IPS-NIHi11 (cell line): ENCODE results near the gene POLR2E.
A peak's percentile ranks its signal among the peaks of the same experiment; 100 is the strongest.

Experiments used
- DNase-seq: peaks from one replicate; pipeline ENCODE4 v3.0.0; 2012; ENCODE audit warnings: mixed read lengths, low spot score

The POLR2E gene

GRCh38 chr19:1093811-1094553, 1.2 kb downstream of the POLR2E start:
- no peak for DNase-seq

GRCh38 chr19:1093330-1093729, 1.8 kb downstream of the POLR2E start:
- DNase-seq = no peak

- DNase-seq = no peak
These were observed 3.5 kb downstream of the POLR2E start for GRCh38 chr19:1091544-1092175.

DNA sequence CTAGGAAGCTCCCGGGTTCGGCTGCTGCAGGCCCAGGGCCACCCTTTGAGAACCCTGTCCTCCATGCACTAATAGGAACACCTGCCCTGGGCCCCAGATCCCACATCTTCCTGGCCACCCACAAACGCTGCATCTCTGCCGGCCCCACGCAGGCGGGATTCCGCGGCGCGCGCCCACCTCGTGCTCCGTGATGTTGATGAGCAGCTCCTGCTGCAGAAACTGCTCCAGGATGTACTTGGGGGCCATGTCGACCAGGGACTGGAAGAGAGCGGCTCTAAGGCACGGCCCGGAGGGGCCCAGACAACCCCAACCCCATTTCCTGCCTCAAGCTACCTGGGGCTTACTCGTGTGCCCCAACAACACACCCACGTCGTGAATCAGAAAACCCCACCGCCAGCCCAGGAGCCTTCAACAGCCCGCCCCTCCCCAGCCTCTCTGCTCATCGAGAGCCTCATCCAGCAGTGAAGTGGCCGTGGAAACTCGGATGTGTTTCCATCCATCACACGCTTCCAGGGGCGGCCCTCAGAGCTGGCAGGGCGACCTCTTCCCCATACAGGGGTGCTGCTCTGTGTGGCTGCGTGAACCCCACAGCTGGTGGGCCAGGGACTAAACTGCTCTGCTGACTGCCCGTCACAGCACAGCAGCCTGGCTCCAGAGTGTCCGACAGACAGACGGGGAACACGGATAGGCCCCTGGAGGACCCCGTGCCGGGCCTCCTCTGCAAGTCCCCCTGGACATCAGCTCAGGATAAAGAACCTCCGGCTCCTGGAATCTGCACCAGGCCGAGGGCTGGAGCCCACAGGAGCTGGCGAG, 4.2 kb downstream of the POLR2E start:
- DNase-seq = no peak

GRCh38 chr19:1089891-1090290, 5.3 kb downstream of the POLR2E start:
- no peak for DNase-seq

- DNase-seq = no peak
These were observed 5.9 kb downstream of the POLR2E start for GRCh38 chr19:1089126-1089771.

GRCh38 chr19:1088416-1089010, 6.7 kb downstream of the POLR2E start:
- DNase-seq = no peak

DNA sequence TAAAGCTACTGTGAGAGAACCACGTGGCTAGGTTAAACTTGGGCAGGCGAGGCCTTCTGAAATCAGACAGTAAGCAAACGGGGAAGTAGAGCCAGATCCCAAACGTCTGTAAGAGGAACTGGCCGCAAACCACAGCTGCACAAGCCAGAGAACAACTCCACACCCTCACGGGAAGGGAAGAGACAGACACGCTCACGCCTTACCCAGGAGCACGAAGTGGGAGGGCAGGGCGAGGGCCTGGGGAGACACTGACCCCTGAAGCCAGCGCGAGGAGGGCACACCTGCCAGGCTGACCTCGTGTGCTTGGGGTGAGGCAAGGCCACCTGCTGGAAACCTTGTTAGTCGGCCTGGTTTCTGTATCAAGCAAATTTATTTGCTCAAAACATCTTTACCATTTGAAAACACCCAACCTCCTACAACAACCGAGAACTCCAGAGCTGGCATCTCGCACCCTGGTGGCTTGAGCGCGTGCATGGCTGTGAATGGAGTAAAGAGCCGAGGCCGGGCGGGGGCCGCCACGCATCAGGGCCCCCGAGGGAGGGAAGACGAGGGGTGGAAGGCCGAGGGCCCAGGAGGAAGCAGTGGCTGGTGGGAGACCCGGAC, 7.3 kb downstream of the POLR2E start:
- no peak for DNase-seq

DNA sequence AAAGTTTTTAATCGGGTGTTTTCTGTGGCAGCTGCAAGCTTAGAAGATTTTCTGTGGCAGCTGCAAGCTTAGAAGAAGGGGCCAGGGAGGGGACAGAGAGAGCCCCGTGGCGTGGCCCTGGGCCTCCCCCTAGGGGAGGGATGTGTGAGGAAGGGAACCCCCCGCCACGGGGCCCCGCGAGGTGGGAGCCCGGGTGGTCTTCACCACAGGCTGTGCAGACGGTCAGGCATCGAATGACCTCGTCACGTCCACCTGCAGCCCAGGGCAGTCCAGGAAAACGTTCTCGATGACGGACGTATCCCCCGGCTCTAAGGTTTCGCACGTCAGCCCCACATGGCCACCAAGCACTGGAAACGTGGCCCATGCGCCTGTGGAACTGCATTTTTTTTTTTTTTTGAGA, 8.6 kb downstream of the POLR2E start:
- no peak for DNase-seq

DNA sequence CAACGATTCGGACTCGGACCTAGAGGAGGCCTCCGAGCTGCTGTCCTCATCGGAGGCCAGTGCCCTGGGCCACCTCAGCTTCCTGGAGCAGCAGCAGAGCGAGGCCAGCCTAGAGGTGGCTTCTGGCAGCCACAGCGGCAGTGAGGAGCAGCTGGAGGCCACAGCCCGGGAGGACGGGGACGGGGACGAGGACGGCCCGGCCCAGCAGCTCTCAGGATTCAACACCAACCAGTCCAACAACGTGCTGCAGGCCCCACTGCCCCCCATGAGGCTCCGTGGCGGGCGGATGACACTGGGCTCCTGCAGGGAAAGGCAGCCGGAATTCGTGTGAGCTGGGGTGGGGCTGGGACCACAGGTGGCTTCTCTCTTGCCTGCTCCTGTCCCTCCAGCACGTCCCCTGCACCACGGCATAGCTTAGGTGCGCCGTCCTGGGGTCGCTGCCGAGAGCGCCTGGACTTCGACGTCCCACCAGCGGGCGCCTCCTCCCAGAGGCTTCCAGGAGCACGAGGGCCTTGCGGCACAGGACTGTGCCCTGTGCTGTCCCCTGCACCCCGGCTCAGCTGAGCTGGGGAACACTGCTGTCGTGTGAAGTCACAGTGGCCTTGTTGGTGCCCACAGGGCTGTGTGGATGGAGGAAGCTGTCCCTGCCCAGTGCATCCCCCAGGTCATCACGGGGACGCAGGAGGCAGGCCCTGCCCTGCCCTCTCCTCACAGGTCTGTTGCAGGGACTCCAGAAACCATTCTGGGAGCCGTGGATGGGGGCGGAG, 9.3 kb downstream of the POLR2E start:
- DNase-seq = no peak

DNA sequence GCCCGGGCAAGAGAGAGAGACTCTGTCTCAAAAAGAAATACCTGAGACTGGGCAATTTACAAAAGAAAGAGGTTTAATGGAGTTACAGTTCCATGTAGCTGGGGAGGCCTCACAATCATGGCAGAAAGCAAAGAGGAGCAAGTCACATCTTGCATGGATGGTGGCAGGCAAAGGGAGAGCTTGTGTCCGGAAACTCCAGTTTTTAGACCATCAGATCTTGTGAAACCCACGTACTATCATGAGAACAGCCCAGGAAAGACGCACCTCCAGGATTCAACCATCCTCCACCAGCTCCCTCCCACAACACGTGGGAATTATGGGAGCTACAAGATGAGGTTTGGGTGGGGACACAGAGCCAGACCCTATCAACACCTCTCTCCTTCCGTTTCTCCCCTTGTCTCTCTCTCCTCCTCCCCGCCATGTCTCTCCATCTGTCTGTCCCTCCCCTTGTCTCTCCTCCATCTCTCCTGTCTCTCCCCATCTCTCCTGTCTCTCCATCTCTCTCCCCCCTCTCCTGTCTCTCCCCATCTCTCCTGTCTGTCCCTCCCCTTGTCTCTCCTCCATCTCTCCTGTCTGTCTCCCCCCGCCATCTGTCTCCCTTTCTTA, 10.0 kb downstream of the POLR2E start:
- no peak for DNase-seq

DNA sequence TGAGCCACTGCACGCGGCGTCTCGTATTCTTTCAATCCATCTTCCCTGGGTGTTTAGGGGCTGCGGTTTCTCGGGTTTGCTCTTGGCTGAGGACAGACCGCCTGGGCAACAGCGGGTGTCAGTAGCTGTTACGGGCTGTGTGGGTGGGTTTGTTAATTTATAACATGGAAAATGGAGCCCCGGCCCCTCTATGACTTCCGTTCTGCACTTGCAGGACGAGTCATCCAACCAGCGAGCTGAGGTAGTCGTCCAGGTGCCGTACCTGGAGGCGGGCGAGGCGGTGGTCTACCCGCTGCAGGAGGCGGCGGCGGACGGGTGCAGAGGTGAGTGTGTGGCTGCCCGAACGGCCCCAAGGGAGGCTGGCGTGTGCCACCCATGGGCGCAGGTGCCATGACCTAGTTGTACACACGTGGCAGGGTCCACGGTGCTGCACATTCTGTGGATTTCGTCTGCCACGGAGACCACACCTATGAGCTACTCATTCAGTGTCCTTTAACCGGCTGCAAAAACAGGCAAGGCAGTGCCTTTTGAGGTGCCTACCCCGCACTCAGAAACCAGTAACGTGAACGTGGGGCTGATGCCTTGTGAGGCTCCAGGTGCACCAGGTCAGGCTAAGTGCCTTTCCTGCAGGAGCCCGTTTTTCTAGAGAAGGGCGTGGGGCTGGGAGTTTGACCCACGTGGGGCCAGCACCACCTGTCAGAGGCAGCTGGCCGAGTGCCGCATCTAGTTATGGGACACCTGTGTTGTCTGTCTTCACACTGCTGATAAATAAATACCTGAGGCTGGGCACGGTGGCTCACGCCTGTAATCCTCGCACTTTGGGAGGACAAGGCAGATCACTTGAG, 10.9 kb downstream of the POLR2E start:
- DNase-seq = no peak

GRCh38 chr19:1082928-1083816, 12.0 kb downstream of the POLR2E start:
- DNase-seq = no peak

DNA sequence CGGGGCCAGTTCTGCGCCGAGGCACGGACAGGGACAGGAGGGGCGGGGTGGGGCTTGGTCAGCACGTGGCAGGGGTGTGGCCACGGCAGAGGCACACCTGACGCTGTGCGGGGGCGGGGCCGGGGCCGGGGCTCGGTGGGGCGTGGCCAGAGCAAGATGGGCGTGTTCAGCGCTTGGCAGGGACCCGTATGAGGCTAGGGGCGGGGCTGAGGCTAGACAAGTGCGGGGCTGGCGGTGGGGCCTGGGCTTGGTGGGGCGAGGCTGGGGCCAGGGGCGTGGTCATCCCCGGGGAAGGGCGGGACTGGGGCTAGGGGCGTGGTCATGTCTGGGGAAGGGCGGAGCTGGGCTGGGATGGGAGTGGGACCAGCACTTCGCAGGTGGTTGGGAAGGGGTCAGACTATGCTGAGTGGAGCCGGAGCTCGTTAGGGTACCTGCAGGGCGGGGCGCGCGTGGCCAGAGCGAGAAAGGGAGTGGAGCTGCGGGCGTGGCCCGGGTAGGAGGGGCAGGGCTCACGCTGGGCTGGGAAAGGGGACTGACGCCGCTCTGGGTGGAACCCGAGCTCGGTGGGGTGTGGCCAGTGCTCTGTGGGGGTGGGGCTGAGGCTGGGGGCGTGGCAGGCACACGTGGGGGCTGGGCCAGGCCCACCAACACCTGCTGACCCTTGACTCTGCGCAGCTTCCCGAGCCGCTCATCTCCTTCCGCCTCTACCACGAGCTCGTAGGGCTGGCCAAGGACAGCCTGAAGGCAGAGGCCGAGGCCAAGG, 12.8 kb downstream of the POLR2E start:
- peak; percentile 97 for DNase-seq

- no peak for DNase-seq
These were observed 13.6 kb downstream of the POLR2E start for GRCh38 chr19:1081301-1082164.

GRCh38 chr19:1080360-1081161, 14.6 kb downstream of the POLR2E start:
- no peak for DNase-seq
